ENCODE results near the gene EYA2.
"Not testable (repeated sequence)": the region's sequence is repeated elsewhere in the genome, so short reads cannot be mapped to it uniquely, and the experiment has no call there.

EYA2 gene

GRCh38 chr20:46955601-46956556 is 61.2 kb downstream of the EYA2 start:
- DNase-seq (ENCODE audit: low spot score), result no peak

- peak; percentile 76 for DNase-seq (ENCODE audit: low spot score)
Measured at GRCh38 chr20:46959081-46959692, 64.5 kb downstream of the EYA2 start.

GRCh38 chr20:46959821-46960220 is 65.2 kb downstream of the EYA2 start:
- no peak for DNase-seq (ENCODE audit: low spot score)

DNA sequence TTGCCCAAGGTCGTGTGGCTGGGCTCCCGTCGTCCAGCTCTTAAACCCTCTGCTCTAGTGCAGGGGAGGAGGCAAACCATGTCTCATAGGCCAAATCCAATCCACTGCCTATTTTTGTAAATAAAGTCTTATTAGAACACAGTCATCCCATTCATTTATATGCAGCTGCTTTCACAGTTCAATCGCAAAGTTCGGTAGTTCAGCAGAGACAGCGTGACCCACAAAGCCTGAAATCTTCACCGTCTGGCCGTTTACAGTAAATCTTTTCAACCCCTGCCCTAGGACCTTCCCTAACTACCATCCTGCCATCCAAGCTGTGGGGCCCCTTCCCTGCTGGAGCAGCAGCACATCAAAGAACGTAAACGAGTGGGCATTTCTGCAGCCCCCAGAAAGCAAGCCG is 65.9 kb downstream of the EYA2 start:
- no peak for DNase-seq (ENCODE audit: low spot score)

GRCh38 chr20:46961968-46962367 is 67.3 kb downstream of the EYA2 start:
- not testable (repeated sequence) for DNase-seq (ENCODE audit: low spot score)

GRCh38 chr20:46962452-46963195 is 68.0 kb downstream of the EYA2 start:
- DNase-seq (ENCODE audit: low spot score), result no peak

DNA sequence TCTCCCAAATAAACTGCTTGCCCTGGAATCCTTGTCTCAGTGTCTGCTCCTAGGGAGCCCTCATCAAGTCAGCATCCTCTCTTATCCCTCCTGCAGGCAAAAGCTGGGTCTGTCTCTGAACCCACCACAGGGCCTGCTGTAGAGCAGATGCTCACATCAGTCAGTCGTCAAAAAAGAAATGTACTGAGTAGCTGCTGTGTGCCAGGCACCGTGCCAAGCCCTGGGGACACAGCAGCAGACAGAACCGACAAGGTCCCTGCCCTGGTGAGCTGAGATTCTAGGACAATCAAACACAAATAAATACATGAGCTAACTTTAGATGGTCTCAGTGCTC is 68.5 kb downstream of the EYA2 start:
- DNase-seq (ENCODE audit: low spot score), result no peak

DNA sequence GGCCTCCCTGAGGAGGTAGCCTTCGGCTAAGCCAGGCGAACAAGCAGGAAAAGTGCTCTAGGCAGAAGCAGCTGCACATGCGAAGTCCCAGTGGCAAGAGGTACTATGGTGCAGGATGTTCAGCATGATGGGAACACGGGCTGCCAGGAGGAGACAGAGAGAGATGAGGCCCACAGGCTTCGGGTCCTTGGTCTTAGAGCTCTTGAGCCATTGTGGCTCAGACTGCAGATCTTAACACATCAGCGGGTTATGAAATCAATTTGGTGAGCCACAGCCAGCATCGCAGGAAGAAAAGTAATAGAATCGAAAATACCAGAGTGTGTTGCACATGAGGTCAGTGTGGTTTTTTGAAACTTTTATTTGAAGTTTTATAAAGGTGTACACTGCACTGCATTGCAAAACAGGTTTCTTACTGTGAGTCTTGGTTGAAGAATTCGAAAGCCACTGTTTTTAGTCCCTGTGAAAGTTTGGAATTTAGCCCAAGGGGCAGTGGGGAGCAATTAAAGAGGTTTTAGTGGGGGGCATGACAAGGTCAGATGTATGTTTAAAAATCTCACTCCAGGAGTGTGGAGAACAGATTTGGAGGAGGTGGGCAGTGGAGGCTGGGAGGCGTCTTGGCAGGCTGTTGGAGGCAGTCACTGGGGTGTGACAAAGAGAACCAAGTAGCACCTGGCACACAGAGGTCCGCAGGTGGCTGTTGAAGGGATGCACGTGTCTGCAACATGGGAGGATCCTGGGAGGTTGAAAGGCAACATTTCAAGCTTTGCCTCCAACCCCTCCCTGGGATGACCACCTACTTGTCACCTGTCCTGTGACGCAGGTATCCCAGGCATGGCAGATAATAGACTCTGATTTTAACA is 69.3 kb downstream of the EYA2 start:
- no peak for DNase-seq (ENCODE audit: low spot score)

DNA sequence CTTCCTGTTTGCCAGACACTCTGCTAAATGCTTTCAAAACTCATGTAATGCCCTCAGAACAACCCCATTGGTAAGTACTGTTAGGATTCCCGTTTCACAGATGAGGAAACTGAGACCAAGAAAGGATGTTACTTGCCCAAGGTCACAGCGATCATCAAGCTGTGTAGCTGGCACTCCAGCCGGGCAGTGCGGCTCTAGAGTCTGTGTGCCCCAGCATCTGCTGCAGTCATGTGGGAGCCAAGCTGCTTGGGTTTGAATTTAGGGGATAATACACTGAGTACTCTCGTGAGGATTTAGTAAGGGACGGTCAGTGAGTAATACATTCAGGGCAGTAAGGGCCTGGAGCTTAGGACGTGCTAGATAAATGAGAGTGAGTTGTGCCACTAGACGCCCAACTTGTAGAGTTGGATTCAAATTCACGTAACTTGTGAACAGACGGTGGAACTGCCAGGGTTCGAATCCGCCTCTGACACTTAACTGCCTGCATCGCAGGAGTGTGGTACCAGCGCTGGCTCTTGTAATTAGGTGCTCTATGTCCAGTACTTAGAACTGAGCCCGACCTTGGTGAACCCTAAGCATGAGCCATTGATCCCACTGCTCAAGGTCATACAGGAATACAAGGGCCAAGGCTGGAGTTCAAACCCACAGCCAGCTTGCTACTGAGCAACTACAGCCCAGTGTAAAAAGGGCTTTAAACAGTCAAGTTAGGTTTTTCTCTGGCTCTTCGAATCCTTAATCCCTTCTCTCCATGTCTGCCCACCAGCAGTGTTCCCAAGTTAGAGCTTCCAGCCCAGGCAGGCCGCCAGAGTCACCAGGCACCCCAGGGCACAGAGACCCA is 70.2 kb downstream of the EYA2 start:
- no peak for DNase-seq (ENCODE audit: low spot score)

- no peak for DNase-seq (ENCODE audit: low spot score)
Measured at GRCh38 chr20:46965477-46965876, 70.8 kb downstream of the EYA2 start.

- no peak for DNase-seq (ENCODE audit: low spot score)
Measured at GRCh38 chr20:46967646-46968045, 73.0 kb downstream of the EYA2 start.

DNA sequence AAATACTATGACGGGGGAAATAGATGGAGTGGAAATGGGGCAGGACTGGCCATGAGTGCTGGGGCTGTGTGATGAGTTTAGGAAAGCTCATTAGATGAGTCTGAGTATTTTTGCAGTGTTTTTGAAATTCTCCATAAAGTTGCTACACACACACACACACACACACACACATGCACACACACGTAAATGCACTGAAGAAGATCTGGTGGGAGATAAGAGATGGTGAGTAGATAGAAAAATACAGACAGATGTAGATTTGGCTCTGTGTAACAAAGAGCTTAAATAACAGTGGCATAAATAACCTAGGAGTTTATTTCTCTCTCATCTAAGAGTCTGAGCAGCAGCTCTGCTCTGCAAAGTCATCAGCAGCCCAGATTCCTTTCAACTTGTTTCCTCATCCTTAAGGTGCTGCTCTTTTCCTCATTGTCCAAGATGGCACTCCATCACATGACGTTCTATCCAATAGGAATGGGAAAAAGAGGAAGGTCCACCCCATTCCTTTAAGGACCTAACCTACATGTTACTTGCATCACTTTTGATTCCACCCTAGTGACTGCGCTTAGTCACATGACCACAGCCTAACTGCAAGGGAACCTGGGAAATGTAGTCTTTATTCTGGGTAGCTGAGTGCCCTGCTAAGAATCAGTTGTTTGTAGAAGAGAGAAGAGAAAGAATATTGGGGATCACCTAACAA is 76.4 kb downstream of the EYA2 start:
- DNase-seq (ENCODE audit: low spot score), result peak; percentile 76

DNA sequence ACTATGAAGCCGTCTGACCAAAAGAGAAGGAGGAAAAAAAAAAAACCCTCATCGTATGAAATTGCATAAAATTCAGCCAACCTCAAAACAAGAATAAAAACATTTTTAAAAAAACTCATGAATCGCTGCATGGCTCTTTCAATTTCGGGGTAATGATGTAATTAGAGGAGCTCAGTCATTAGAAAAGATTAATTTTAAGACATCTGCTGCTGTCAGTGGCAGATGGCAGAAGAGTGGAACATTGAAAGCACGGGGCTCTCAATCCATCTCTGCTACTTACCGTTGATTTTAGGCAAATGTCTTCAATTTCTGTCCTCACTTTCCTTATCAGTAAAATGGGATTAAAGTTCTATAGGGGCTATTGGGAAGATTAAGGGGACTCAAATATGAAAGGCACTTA is 79.1 kb downstream of the EYA2 start:
- no peak for DNase-seq (ENCODE audit: low spot score)

DNA sequence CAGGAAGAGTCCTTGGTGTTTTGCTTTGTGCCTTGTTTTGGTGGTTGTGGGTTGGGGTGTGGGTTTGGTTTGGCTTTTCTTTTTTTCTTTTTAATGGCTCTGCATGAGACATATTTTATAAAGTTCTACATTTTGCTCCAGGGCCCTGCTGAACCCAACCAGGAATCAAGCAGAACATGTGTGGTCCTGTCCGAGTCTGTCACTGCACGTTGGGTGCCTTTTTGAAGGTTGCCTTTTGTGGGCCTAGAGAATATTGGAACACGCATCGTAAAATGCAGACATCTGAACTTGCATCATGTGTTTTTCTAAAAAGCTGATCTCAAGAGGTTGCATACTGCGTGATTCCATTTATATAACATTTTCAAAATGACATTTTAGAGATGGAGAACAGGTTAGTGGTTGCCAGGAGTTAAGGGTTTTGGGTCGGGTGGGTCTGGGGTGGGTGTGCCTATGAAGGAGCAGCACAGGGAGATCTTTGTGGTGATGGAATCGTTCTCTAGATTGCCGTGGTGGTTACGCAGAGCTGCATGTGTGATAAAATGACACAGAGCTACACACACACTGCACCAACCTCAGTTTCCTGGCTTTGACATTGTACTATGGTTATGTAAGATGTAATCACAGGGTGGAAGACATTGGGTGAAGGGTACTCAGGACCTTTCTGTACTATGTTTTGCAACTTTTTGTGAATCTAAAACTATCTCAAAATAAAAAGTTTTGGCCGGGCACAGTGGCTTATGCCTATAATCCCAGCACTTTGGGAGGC is 80.2 kb downstream of the EYA2 start:
- no peak for DNase-seq (ENCODE audit: low spot score)

DNA sequence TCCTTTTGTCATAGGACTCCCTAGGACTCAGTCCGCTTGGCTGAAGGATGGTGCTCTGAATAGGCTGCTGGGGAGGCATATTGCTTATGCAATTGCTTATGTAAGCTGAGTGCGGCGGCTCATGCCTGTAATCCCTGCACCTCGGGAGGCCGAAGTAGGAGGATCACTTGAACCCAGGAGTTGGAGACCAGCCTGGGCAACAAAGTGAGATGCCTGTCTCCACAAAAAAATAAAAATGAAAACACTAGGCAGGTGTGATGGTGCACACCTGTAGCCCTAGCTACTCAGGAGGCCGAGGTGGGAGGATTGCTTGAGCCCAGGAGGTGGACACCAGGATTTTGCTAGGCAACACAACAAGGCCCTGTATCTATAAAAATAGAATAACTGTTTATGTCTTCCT is 81.3 kb downstream of the EYA2 start:
- no peak for DNase-seq (ENCODE audit: low spot score)

- DNase-seq (ENCODE audit: low spot score), result no peak
Measured at GRCh38 chr20:46977204-46977603, 82.6 kb downstream of the EYA2 start.

- DNase-seq (ENCODE audit: low spot score), result no peak
Measured at GRCh38 chr20:46977909-46978588, 83.4 kb downstream of the EYA2 start.

- no peak for DNase-seq (ENCODE audit: low spot score)
Measured at GRCh38 chr20:46978951-46979491, 84.4 kb downstream of the EYA2 start.
